Measurements from ENCODE around the gene CLBA1.
"Not testable (repeated sequence)": the region's sequence is repeated elsewhere in the genome, so short reads cannot be mapped to it uniquely, and the experiment has no call there.

CLBA1 gene

GRCh38 chr14:104942586-104942985 is 43.0 kb upstream of the CLBA1 start:
- peaks cover 28% of the 10 kb centered on the region for H3K27me3 ChIP-seq (ENCODE audit: insufficient read depth, low read length)
- no peak overlapping the region for H3K9ac ChIP-seq (ENCODE audit: low read depth, low read length)
- H3K36me3 ChIP-seq (ENCODE audit: insufficient read depth, low read depth, low read length): no peaks in the 10 kb centered on the region
- no peak overlapping the region for H3K27ac ChIP-seq (ENCODE audit: low read length)
- no peak overlapping the region for H3K4me3 ChIP-seq (ENCODE audit: low read length)
- no peaks in the 10 kb centered on the region for H3K9me3 ChIP-seq (ENCODE audit: insufficient read depth, low read depth, low read length)
- no peaks in the 10 kb centered on the region for H3K4me1 ChIP-seq (ENCODE audit: insufficient read depth, low read length)

- H3K36me3 ChIP-seq (ENCODE audit: insufficient read depth, low read depth, low read length); H3K9me3 ChIP-seq (ENCODE audit: insufficient read depth, low read depth, low read length); H3K4me3 ChIP-seq (ENCODE audit: low read length); H3K9ac ChIP-seq (ENCODE audit: low read depth, low read length); H3K4me1 ChIP-seq (ENCODE audit: insufficient read depth, low read length); H3K27ac ChIP-seq (ENCODE audit: low read length): not testable (repeated sequence)
- H3K27me3 ChIP-seq (ENCODE audit: insufficient read depth, low read length): peaks cover 19% of the 10 kb centered on the region
These were observed 42.2 kb upstream of the CLBA1 start for GRCh38 chr14:104943216-104944015.

DNA sequence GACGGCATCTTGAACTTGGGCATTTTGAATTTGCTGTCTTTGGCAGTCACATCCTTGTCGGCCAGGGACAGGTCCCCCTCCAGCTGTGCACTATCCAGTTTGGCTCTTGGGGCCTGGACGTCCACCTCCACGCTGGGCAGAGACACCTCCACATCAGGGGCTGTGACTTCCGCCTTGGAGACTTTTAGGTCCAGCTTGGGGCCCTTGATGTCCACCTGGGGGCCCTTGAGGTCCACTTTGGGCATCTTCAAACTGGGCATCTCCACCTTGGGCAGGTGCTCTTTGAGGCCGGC is 41.6 kb upstream of the CLBA1 start:
- H3K27me3 ChIP-seq (ENCODE audit: insufficient read depth, low read length): peaks cover 14% of the 10 kb centered on the region
- not testable (repeated sequence) for H3K36me3 ChIP-seq (ENCODE audit: insufficient read depth, low read depth, low read length); H3K9ac ChIP-seq (ENCODE audit: low read depth, low read length); H3K27ac ChIP-seq (ENCODE audit: low read length); H3K9me3 ChIP-seq (ENCODE audit: insufficient read depth, low read depth, low read length); H3K4me1 ChIP-seq (ENCODE audit: insufficient read depth, low read length); H3K4me3 ChIP-seq (ENCODE audit: low read length)

DNA sequence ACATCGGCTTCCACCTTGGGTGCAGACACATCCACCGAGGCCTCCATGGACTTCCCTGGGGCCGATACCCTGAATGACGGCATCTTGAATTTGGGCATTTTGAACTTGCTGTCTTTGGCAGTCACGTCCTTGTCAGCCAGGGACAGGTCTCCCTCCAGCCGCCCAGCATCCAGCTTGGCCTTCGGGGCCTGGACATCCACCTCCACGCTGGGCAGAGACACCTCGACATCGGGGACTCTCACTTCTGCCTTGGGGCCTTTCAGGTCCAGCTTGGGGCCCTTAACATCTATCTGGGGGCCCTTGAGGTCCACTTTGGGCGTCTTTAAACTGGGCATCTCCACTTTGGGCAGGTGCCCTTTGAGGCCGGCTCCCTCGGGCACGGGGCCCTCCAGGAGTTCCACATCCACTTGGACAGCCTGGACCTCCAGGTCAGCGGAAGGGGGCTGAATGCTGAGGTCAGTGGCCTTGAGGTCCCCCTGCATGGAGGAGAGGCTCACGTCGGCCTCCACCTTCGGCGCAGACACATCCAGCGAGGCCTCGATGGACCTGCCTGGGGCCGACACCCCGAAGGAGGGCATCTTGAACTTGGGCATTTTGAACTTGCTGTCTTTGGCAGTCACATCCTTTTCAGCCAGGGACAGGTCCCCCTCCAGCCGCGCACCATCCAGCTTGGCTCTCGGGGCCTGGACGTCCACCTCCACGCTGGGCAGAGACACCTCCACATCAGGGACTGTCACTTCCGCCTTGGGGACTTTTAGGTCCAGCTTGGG is 41.0 kb upstream of the CLBA1 start:
- H3K27me3 ChIP-seq (ENCODE audit: insufficient read depth, low read length); H3K4me1 ChIP-seq (ENCODE audit: insufficient read depth, low read length); H3K36me3 ChIP-seq (ENCODE audit: insufficient read depth, low read depth, low read length); H3K4me3 ChIP-seq (ENCODE audit: low read length); H3K27ac ChIP-seq (ENCODE audit: low read length); H3K9me3 ChIP-seq (ENCODE audit: insufficient read depth, low read depth, low read length); H3K9ac ChIP-seq (ENCODE audit: low read depth, low read length): not testable (repeated sequence)

DNA sequence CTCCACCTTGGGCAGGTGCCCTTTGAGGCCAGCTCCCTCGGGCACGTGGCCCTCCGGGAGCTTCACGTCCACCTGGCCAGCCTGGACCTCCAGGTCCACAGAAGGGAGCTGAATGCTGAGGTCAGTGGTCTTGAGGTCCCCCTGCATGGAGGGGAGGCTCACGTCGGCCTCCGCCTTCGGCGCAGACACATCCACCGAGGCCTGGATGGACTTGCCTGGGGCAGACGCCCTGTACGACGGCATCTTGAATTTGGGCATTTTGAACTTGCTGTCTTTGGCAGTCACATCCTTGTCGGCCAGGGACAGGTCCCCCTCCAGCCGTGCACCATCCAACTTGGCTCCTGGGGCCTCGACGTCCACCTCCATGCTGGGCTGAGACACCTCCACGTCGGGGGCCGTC is 40.3 kb upstream of the CLBA1 start:
- H3K9ac ChIP-seq (ENCODE audit: low read depth, low read length); H3K27ac ChIP-seq (ENCODE audit: low read length); H3K4me3 ChIP-seq (ENCODE audit: low read length); H3K27me3 ChIP-seq (ENCODE audit: insufficient read depth, low read length); H3K36me3 ChIP-seq (ENCODE audit: insufficient read depth, low read depth, low read length); H3K4me1 ChIP-seq (ENCODE audit: insufficient read depth, low read length); H3K9me3 ChIP-seq (ENCODE audit: insufficient read depth, low read depth, low read length): not testable (repeated sequence)

- H3K4me1 ChIP-seq (ENCODE audit: insufficient read depth, low read length); H3K27ac ChIP-seq (ENCODE audit: low read length); H3K9ac ChIP-seq (ENCODE audit: low read depth, low read length); H3K36me3 ChIP-seq (ENCODE audit: insufficient read depth, low read depth, low read length); H3K9me3 ChIP-seq (ENCODE audit: insufficient read depth, low read depth, low read length); H3K4me3 ChIP-seq (ENCODE audit: low read length); H3K27me3 ChIP-seq (ENCODE audit: insufficient read depth, low read length): not testable (repeated sequence)
These were observed 39.3 kb upstream of the CLBA1 start for GRCh38 chr14:104945986-104946965.

GRCh38 chr14:104947201-104947600 is 38.4 kb upstream of the CLBA1 start:
- H3K9ac ChIP-seq (ENCODE audit: low read depth, low read length); H3K4me1 ChIP-seq (ENCODE audit: insufficient read depth, low read length); H3K36me3 ChIP-seq (ENCODE audit: insufficient read depth, low read depth, low read length); H3K27ac ChIP-seq (ENCODE audit: low read length); H3K4me3 ChIP-seq (ENCODE audit: low read length); H3K27me3 ChIP-seq (ENCODE audit: insufficient read depth, low read length); H3K9me3 ChIP-seq (ENCODE audit: insufficient read depth, low read depth, low read length): not testable (repeated sequence)

DNA sequence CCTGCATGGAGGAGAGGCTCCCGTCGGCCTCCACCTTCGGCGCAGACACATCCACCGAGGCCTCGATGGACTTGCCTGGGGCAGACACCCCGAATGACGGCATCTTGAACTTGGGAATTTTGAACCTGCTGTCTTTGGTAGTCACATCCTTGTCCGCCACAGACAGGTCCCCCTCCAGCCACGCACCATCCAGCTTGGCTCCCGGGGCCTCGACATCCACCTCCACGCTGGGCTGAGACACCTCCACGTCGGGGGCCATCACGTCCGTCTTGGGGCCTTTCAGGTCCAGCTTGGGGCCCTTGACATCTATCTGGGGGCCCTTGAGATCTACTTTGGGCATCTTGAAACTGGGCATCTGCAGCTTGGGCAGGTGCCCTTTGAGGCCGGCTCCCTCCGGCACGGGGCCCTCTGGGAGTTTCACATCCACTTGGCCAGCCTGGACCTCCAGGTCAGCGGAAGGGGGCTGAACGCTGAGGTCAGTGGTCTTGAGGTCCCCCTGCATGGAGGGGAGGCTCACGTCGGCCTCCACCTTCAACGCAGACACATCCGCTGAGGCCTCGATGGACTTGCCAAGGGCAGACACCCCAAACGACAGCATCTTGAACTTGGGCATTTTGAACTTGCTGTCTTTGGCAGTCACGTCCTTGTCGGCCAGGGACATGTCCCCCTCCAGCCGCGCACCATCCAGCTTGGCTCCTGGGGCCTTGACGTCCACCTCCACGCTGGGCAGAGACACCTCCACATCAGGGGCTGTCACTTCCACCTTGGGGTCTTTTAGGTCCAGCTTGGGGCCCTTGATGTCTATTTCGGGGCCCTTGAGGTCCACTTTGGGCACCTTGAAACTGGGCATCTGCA is 37.5 kb upstream of the CLBA1 start:
- not testable (repeated sequence) for H3K36me3 ChIP-seq (ENCODE audit: insufficient read depth, low read depth, low read length)

GRCh38 chr14:104948736-104949031 is 36.9 kb upstream of the CLBA1 start:
- H3K27me3 ChIP-seq (ENCODE audit: insufficient read depth, low read length): no peaks in the 10 kb centered on the region
- no peak overlapping the region for H3K9ac ChIP-seq (ENCODE audit: low read depth, low read length)
- H3K4me1 ChIP-seq (ENCODE audit: insufficient read depth, low read length): no peaks in the 10 kb centered on the region
- peaks cover 6% of the 10 kb centered on the region; the same call in 1 of the 2 replicates for H3K9me3 ChIP-seq (ENCODE audit: insufficient read depth, low read depth, low read length)
- no peaks in the 10 kb centered on the region for H3K36me3 ChIP-seq (ENCODE audit: insufficient read depth, low read depth, low read length)
- no peak overlapping the region for H3K4me3 ChIP-seq (ENCODE audit: low read length)
- no peak overlapping the region for H3K27ac ChIP-seq (ENCODE audit: low read length)

More for the DNA sequence above, 37.5 kb upstream of the CLBA1 start:
- H3K27me3 ChIP-seq (ENCODE audit: insufficient read depth, low read length); H3K27ac ChIP-seq (ENCODE audit: low read length); H3K9ac ChIP-seq (ENCODE audit: low read depth, low read length); H3K9me3 ChIP-seq (ENCODE audit: insufficient read depth, low read depth, low read length); H3K4me3 ChIP-seq (ENCODE audit: low read length); H3K4me1 ChIP-seq (ENCODE audit: insufficient read depth, low read length): not testable (repeated sequence)

DNA sequence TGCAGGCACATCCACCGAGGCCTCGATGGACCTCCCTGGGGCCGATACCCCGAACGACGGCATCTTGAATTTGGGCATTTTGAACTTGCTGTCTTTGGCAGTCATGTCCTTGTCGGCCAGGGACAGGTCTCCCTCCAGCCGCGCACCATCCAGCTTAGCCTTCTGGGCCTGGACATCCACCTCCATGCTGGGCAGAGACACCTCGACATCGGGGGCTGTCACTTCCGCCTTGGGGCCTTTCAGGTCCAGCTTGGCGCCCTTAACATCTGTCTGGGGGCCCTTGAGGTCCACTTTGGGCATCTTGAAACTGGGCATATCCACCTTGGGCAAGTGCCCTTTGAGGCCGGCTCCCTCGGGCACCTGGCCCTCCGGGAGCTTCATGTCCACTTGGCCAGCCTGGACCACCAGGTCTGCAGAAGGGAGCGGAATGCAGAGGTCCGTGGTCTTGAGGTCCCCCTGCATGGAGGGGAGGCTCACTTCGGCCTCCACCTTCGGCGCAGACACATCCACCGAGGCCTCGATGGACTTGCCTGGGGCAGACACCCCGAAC is 36.1 kb upstream of the CLBA1 start:
- H3K9ac ChIP-seq (ENCODE audit: low read depth, low read length); H3K9me3 ChIP-seq (ENCODE audit: insufficient read depth, low read depth, low read length); H3K27ac ChIP-seq (ENCODE audit: low read length); H3K27me3 ChIP-seq (ENCODE audit: insufficient read depth, low read length); H3K4me1 ChIP-seq (ENCODE audit: insufficient read depth, low read length); H3K36me3 ChIP-seq (ENCODE audit: insufficient read depth, low read depth, low read length); H3K4me3 ChIP-seq (ENCODE audit: low read length): not testable (repeated sequence)

DNA sequence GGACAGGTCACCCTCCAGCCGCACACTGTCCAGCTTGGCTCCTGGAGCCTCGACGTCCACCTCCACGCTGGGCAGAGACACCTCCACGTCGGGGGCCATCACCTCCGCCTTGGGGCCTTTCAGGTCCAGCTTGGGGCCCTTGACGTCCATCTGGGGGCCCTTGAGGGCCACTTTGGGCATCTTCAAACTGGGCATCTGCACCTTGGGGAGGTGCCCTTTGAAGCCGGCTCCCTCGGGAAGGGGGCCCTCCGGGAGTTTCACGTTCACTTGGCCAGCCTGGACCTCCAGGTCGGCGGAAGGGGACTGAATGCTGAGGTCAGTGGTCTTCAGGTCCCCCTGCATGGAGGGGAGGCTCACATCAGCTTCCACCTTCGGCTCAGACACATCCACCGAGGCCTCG is 35.6 kb upstream of the CLBA1 start:
- Histone ChIP-seq H3K4me3 (ENCODE audit: low read length) (no peak overlapping the region), H3K36me3 (ENCODE audit: insufficient read depth, low read depth, low read length) (no peaks in the 10 kb centered on the region), H3K9me3 (ENCODE audit: insufficient read depth, low read depth, low read length) (peaks cover 6% of the 10 kb centered on the region; the same call in 1 of the 2 replicates), H3K4me1 (ENCODE audit: insufficient read depth, low read length) (no peaks in the 10 kb centered on the region), H3K27ac (ENCODE audit: low read length) (no peak overlapping the region), H3K9ac (ENCODE audit: low read depth, low read length) (no peak overlapping the region), H3K27me3 (ENCODE audit: insufficient read depth, low read length) (no peaks in the 10 kb centered on the region)

Measured in iPS-20b (cell line).